Epidermal melanocyte (primary cell): ENCODE results near the gene PLXNB2.

Experiments used
- DNase-seq: peaks from one replicate; pipeline ENCODE4 v3.0.0; 2011; ENCODE audit warnings: low spot score; ENCODE audit not compliant: insufficient read length

PLXNB2 gene

GRCh38 chr22:50236731-50237409 is 70.6 kb downstream of the PLXNB2 start:
- DNase-seq = no peak

GRCh38 chr22:50233223-50233622 is 74.2 kb downstream of the PLXNB2 start:
- no peak for DNase-seq

GRCh38 chr22:50232481-50233151 is 74.8 kb downstream of the PLXNB2 start:
- DNase-seq = no peak

GRCh38 chr22:50229370-50229769 is 78.1 kb downstream of the PLXNB2 start:
- no peak for DNase-seq

GRCh38 chr22:50228366-50228765 is 79.1 kb downstream of the PLXNB2 start:
- DNase-seq = no peak

GRCh38 chr22:50227579-50228215 is 79.7 kb downstream of the PLXNB2 start:
- DNase-seq = no peak

- no peak for DNase-seq
Measured at GRCh38 chr22:50226875-50227165, 80.6 kb downstream of the PLXNB2 start.

GRCh38 chr22:50226063-50226874 is 81.2 kb downstream of the PLXNB2 start:
- DNase-seq = no peak

GRCh38 chr22:50225200-50225969 is 82.1 kb downstream of the PLXNB2 start:
- no peak for DNase-seq
